GM19395 (cell line): ENCODE measurements around the gene SLC19A1.
"Not testable (repeated sequence)": the region's sequence is repeated elsewhere in the genome, so short reads cannot be mapped to it uniquely, and the experiment has no call there.

ENCODE experiments used
- ATAC-seq: cut with Tn5 transposase; IDR thresholded peaks from one replicate; pipeline ENCODE4 v1.9.1; 2021; ENCODE audit warnings: mild to moderate bottlenecking, moderate library complexity; ENCODE audit not compliant: unreplicated experiment

SLC19A1 gene

DNA sequence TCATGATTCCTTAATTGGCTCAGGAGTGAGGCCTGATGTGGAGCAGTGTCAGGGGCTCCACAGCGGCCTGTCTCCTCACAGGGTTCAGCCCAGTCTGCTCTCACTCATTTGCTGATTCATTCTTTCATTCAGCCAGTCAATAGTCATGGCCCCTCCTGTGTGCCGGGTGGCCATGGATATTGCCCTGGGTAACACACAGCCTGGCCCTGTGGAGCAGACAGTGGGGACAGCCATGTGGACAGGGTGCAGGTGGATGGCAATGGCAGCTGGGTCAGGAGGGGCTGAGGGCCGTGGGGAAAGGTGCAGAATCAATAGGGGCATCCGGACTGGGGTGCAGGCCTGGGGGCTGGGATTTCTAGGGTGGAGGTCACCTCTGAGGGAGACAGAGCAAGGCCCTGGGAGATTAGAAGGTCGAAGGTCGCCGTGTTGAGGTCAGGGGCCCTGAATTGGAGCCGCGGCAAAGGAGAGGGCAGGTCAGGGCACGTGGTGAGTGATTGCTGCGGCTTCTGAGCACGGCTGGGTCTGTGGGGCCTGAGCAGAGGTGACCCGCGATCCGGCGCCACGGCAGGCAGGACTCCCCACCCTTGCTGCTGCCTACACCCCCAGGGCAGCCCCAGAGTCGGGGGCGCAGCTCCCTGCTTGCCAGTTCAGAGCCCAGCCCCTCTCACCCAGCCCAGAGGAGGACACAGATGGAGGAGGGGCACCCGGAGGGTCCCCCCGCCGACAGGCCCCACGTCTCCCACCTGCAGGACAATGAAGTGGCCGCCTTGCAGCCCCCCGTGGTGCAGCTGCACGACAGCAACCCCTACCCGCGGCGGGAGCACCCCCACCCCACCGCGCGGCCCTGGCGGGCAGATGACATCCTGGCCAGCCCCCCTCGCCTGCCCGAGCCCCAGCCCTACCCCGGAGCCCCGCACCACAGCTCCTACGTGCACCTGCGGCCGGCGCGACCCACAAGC is 33.4 kb downstream of the SLC19A1 start:
- no peak for ATAC-seq

DNA sequence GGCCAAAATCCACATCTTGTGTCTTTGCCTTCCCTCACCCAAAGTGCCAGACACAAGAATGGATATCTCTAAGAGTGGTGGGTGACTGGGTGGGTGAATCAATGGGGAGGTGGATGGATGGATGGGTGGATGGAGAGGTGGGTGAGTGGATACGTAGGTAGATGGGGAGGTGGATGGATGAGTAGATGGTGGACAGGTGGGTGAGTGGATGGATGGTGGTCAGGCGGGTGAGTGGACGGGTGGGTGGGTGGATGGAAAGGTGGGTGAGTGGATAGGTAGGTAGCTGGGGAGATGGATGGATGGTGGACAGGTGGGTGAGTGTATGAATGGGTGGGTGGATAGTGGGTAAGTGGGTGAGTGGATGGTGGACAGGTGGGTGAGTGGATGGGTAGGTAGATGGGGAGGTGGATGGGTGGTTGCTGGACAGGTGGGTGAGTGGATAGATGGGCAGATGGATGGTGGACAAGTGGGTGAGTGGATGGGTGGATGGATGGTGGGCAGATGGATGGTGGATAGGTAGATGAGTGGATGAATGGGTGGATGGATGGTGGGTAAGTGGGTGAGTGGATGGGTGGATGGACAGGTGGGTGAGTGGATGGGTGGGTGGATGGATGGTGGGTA is 34.2 kb downstream of the SLC19A1 start:
- no peak for ATAC-seq

DNA sequence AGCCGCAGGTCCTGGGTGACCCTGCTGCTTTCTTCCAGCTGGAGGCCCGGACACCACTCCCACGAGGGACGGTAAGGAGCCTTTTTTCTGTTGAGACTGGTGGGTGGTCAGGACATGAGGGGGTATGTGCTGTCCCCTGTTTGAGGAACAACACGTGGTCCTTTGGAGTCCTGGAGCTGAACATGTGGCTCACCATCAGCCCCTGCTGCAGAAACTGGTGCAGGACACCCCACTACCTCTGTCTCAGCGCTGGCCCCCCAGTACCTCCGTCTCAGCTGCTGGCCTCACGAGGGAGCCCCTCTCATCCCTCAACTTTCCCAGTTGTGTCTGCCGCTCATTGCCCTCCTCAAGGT is 34.7 kb downstream of the SLC19A1 start:
- ATAC-seq: no peak

- no peak for ATAC-seq
Measured at GRCh38 chr21:45506836-45507522, 35.3 kb downstream of the SLC19A1 start.

DNA sequence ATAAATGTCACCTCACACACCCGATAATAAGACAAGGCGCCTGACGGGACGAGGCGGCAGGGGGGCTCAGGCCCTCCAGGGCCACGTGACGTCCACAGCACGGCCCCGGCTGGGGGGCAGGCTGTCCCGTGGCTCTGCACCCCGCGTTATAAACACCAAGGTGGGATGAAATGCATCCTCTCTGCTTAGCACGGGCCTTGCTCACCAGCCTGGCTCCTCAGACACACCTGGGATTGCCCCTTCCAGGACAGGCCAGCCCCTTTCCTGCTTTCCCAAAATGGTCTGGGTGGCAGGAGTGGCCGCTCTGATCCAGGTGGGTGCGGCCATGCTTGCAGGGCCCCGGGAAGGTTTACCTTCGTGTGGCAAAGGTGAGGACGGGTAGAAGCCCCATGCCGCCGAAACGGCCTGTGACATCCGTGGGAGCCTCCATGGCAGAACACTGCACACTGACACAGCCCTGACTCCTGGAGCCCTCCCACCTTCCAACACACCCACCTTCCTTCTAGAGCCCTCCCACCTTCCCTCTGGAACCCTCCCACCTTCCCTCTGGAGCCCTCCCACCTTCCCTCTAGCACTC is 35.9 kb downstream of the SLC19A1 start:
- no peak for ATAC-seq

GRCh38 chr21:45505416-45506021 is 36.7 kb downstream of the SLC19A1 start:
- ATAC-seq: no peak

DNA sequence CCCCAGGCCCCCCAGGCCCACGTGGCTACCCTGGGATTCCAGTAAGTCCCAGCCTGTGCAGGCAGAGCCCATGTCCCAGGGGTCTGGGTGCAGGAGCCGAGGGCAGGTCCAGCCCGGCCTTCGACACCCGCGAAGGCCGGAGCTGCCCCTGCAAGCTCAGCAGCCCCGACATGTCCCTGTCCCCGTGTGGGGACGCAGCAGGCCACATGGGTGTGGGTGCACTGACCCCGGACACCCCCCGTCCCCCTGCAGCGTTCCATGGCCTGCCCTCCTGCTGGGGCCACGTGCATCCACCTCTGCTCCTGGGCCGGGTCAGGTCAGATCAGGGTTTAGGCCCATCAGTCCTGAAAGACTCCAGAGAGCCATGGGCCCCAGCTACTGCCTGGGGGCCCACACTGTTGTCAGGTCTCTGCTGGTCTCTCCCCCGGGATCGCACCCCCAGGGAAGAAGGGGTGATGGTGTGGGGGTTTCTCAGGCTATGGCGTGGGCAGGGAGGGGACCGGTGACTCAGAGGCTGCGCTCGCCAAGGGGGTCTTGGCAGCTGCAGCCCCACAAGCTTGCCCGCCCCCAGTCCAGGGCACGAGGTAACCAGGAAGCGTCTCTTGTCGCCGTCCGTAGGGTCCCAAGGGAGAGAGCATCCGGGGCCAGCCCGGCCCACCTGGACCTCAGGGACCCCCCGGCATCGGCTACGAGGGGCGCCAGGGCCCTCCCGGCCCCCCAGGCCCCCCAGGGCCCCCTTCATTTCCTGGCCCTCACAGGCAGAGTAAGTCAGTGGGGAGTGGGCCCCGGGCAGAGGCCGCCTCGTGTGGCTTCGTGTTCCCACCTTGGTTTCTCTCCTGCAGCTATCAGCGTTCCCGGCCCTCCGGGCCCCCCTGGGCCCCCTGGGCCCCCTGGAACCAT is 37.5 kb downstream of the SLC19A1 start:
- no peak for ATAC-seq

DNA sequence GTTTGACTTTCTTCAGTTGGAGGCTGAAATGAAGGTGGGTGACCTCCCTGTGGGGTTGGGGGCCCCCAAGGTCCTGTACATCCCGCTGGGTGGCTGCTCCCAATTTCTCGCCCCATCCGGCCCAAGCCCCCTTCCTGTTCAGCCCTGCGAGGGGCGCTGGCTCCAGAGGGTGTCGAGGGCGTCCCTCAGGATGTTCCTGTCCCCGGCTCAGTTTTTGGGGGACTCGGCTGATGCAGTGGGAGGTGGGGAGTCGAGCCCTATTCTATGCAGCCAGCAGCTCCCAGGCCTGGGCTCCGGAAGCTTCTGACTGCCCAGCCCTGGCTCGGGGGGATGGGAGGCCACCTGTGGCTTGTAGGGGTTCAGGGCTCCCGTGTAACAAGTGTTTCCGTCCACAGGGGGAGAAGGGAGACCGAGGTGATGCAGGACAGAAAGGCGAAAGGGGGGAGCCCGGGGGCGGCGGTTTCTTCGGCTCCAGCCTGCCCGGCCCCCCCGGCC is 38.2 kb downstream of the SLC19A1 start:
- no peak for ATAC-seq

GRCh38 chr21:45503226-45503625 is 39.0 kb downstream of the SLC19A1 start:
- not testable (repeated sequence) for ATAC-seq

DNA sequence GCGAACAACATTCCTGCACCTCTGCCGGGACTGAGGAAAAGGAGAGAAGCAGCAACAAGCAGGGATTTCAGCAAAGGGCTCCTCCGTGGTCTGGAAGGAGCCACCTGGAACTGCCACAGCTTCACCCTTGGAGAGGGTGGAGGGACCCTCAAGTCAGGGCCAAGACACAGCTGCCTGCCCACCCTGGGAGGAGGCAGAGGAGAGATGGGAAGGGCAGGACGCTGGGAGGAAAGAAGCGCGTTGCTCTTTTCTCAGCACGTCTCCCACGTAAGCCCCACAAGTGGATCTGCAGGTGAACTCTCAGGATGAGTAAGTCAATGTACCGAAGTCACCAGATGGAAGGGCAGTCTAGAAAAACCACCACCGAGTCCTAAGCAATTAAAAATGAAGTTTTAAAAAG is 39.6 kb downstream of the SLC19A1 start:
- no peak for ATAC-seq

GRCh38 chr21:45502006-45502345 is 40.3 kb downstream of the SLC19A1 start:
- no peak for ATAC-seq

GRCh38 chr21:45501081-45502005 is 40.9 kb downstream of the SLC19A1 start:
- not testable (repeated sequence) for ATAC-seq

DNA sequence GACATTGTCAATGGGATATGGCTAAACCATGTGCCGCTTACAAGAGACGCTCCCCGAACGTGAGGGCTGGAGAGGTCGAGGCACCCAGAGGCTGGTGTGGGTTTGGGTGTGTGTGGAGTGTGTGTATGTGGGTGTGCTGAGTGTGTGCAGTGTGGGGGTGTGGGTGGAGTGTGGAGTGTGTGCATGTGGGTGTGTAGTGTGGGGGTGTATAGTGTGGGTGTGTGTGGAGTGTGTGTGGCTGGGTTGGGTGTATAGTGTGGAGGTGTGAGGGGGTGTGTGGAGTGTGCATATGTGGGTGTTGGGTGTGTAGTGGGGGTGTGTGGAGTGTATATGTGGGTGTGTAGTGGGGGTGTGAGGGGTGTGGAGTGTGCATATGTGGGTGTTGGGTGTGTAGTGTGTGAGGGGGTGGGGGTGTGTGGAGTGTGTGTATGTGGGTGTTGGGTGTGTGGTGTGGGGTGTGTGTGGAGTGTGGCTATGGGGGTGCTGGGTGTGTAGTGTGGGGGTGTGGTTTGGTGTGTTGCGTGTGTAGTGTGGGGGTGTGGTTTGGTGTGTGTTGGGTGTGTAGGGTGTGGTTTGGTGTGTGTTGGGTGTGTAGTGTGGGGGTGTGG is 42.2 kb downstream of the SLC19A1 start:
- ATAC-seq: no peak

GRCh38 chr21:45499201-45499750 is 43.0 kb downstream of the SLC19A1 start:
- ATAC-seq: no peak

DNA sequence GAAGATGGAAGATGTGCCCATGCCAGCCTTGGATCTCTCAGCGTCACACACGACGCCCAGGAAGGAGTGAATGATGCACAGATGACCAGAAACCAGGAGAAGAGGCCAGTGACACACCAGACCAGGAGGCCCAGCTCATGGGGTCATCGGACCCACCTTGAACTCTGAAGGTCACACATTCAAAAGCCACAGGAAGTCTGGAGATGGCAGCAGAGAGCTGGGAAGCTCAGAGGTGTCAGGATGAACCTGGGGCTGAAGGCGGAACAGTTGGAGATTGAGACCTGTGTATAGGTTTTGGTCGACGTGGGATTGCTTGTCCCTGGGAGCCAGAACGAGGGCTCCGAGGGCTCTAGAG is 43.6 kb downstream of the SLC19A1 start:
- no peak for ATAC-seq

GRCh38 chr21:45497846-45498645 is 44.2 kb downstream of the SLC19A1 start:
- no peak for ATAC-seq
